GM21723 (cell line): ENCODE data around the gene LRRC23.

Experiments used
- ATAC-seq: cut with Tn5 transposase; IDR thresholded peaks from one replicate; pipeline ENCODE4 v1.9.1; 2021; ENCODE audit warnings: mild to moderate bottlenecking, moderate library complexity; ENCODE audit not compliant: unreplicated experiment

Gene LRRC23

GRCh38 chr12:6955108-6956020, 50.7 kb downstream of the LRRC23 start:
- no peak for ATAC-seq

GRCh38 chr12:6956021-6956727, 51.6 kb downstream of the LRRC23 start:
- no peak for ATAC-seq

- ATAC-seq = no peak
These were observed 52.6 kb downstream of the LRRC23 start for GRCh38 chr12:6957151-6957701.

- no peak for ATAC-seq
These were observed 53.4 kb downstream of the LRRC23 start for GRCh38 chr12:6957741-6958608.

GRCh38 chr12:6958609-6959057, 54.0 kb downstream of the LRRC23 start:
- no peak for ATAC-seq

GRCh38 chr12:6959058-6959804, 54.6 kb downstream of the LRRC23 start:
- ATAC-seq = peak; percentile 45

GRCh38 chr12:6959805-6960592, 55.4 kb downstream of the LRRC23 start:
- no peak for ATAC-seq

- peak; percentile 30 for ATAC-seq
These were observed 56.1 kb downstream of the LRRC23 start for GRCh38 chr12:6960593-6961277.

- no peak for ATAC-seq
These were observed 56.7 kb downstream of the LRRC23 start for GRCh38 chr12:6961278-6961694.

- ATAC-seq = no peak
These were observed 57.2 kb downstream of the LRRC23 start for GRCh38 chr12:6961695-6962284.

- ATAC-seq = no peak
These were observed 57.8 kb downstream of the LRRC23 start for GRCh38 chr12:6962285-6963015.

GRCh38 chr12:6963016-6963731, 58.6 kb downstream of the LRRC23 start:
- ATAC-seq = no peak
